Endothelial cell of hepatic sinusoid (primary cell): Measurements from ENCODE around the gene PPP4C.
"Not testable (repeated sequence)": the region's sequence is repeated elsewhere in the genome, so short reads cannot be mapped to it uniquely, and the experiment has no call there.

Source experiments
- in situ Hi-C: cut with HindIII; loops from 2 replicates; pipeline ENCODE4 v1.10.0; 2017; ENCODE audit warnings: low sequenced_read_pairs

The PPP4C gene

GRCh38 chr16:30075503-30076275 is at the start of gene PPP4C:
TSS of gene PPP4C (plus strand) at chr16:30075994. CDS start at chr16:30076378, 384 bp downstream.
- in situ Hi-C loops: no loop called here

GRCh38 chr16:30026449-30026848 is 49.3 kb upstream of the PPP4C start:
- in situ Hi-C loops: no loop called here

GRCh38 chr16:30027588-30028437 is 48.0 kb upstream of the PPP4C start:
- in situ Hi-C loops: no loop called here

- in situ Hi-C loops: no loop called here
These were observed 47.2 kb upstream of the PPP4C start for GRCh38 chr16:30028438-30029076.

GRCh38 chr16:30030011-30030685 is 45.6 kb upstream of the PPP4C start:
- in situ Hi-C loops: no loop called here

GRCh38 chr16:30030841-30031413 is 44.9 kb upstream of the PPP4C start, which contains the start of gene TLCD3B:
TSS of gene TLCD3B (minus strand) at chr16:30031271. CDS start at chr16:30030527, 744 bp downstream.
- in situ Hi-C loops: no loop called here

- in situ Hi-C loops: no loop called here
These were observed 44.3 kb upstream of the PPP4C start for GRCh38 chr16:30031477-30031918.

GRCh38 chr16:30032083-30032819 is 43.5 kb upstream of the PPP4C start:
- in situ Hi-C loops: no loop called here

- in situ Hi-C loops: no loop called here
These were observed 42.5 kb upstream of the PPP4C start for GRCh38 chr16:30033270-30033669.

- in situ Hi-C loops: no loop called here
These were observed 35.6 kb upstream of the PPP4C start for GRCh38 chr16:30040221-30040620.

- in situ Hi-C loops: not testable (repeated sequence)
These were observed 35.1 kb upstream of the PPP4C start for GRCh38 chr16:30040690-30041089.

- in situ Hi-C loops: no loop called here
These were observed 34.0 kb upstream of the PPP4C start for GRCh38 chr16:30041841-30042240.

GRCh38 chr16:30046178-30046577 is 29.6 kb upstream of the PPP4C start:
- in situ Hi-C loops: no loop called here

GRCh38 chr16:30046588-30046987 is 29.2 kb upstream of the PPP4C start:
- in situ Hi-C loops: no loop called here

GRCh38 chr16:30049871-30050270 is 25.9 kb upstream of the PPP4C start:
- in situ Hi-C loops: loop anchor here (5.0 kb wide), 1 partner anchor 58 kb away; no protein-coding TSS in a partner anchor

- in situ Hi-C loops: loop anchor here (5.0 kb wide), 1 partner anchor 59 kb away; no protein-coding TSS in a partner anchor
These were observed 24.3 kb upstream of the PPP4C start for GRCh38 chr16:30051518-30051917.

GRCh38 chr16:30052671-30053372 is 23.0 kb upstream of the PPP4C start:
- in situ Hi-C loops: loop anchor here (5.0 kb wide), 1 partner anchor 61 kb away; no protein-coding TSS in a partner anchor

- in situ Hi-C loops: loop anchor here (5.0 kb wide), 1 partner anchor 61 kb away; no protein-coding TSS in a partner anchor
These were observed 22.3 kb upstream of the PPP4C start for GRCh38 chr16:30053376-30054015.
